Stimulated activated CD4-positive, alpha-beta T cell treated with anti-CD3 and anti-CD28 coated beads, Interleukin-1b, Interleukin-23, amount 100 ng/mL, for 4 hours (primary cell): Measurements from ENCODE around the gene PPP1R3F.
A peak's percentile ranks its signal among the peaks of the same experiment; 100 is the strongest.

Experiments used
- DNase-seq, 2 donors: peaks; one replicate each; pipeline ENCODE4 v3.0.0-alpha.2; 2020; ENCODE audit warnings: low read depth in 2 of 2

The PPP1R3F gene

GRCh38 chrX:49269767-49270248 is at the start of gene PPP1R3F:
PPP1R3F (plus strand) TSS chrX:49269793; CDS start chrX:49269870, 77 bp downstream.
- DNase-seq, result peak in 1 of 2 donors; percentile 29

- DNase-seq, result no peak
Measured at GRCh38 chrX:49220100-49220499, 49.5 kb upstream of the PPP1R3F start.

GRCh38 chrX:49221868-49222267 is 47.7 kb upstream of the PPP1R3F start:
- DNase-seq, result no peak

GRCh38 chrX:49225858-49226257 is 43.7 kb upstream of the PPP1R3F start:
- DNase-seq, result no peak

GRCh38 chrX:49226946-49227345 is 42.6 kb upstream of the PPP1R3F start:
- DNase-seq, result no peak

- DNase-seq, result no peak
Measured at GRCh38 chrX:49227726-49228125, 41.9 kb upstream of the PPP1R3F start.

GRCh38 chrX:49228185-49228584 is 41.4 kb upstream of the PPP1R3F start:
- DNase-seq, result no peak

GRCh38 chrX:49230500-49231232 is 38.9 kb upstream of the PPP1R3F start:
- peak; percentile 12 to 39 for DNase-seq

- DNase-seq, result no peak
Measured at GRCh38 chrX:49231333-49232000, 38.1 kb upstream of the PPP1R3F start.

GRCh38 chrX:49232525-49232924 is 37.1 kb upstream of the PPP1R3F start:
- no peak for DNase-seq

GRCh38 chrX:49233176-49233575 is 36.4 kb upstream of the PPP1R3F start, which contains the start of gene CACNA1F:
CACNA1F (minus strand) TSS chrX:49233340; CDS start chrX:49233309, 31 bp downstream.
- no peak for DNase-seq

GRCh38 chrX:49233887-49234555 is 35.6 kb upstream of the PPP1R3F start:
- no peak for DNase-seq

- no peak for DNase-seq
Measured at GRCh38 chrX:49237060-49237459, 32.5 kb upstream of the PPP1R3F start.

- no peak for DNase-seq
Measured at GRCh38 chrX:49238735-49239134, 30.9 kb upstream of the PPP1R3F start.

GRCh38 chrX:49242545-49243066 is 27.0 kb upstream of the PPP1R3F start:
- DNase-seq, result no peak

GRCh38 chrX:49243166-49243565 is 26.4 kb upstream of the PPP1R3F start:
- DNase-seq, result no peak

GRCh38 chrX:49244207-49244606 is 25.4 kb upstream of the PPP1R3F start:
- no peak for DNase-seq

GRCh38 chrX:49246541-49246940 is 23.1 kb upstream of the PPP1R3F start:
- DNase-seq, result no peak

- DNase-seq, result no peak
Measured at GRCh38 chrX:49247346-49247745, 22.2 kb upstream of the PPP1R3F start.

GRCh38 chrX:49247916-49248811 is 21.4 kb upstream of the PPP1R3F start:
- no peak for DNase-seq

- no peak for DNase-seq
Measured at GRCh38 chrX:49249071-49249470, 20.5 kb upstream of the PPP1R3F start.
